Stomach (tissue), 9 donors: ENCODE measurements around the gene PLPP3. TPM values are rescaled to one million over a fixed set of nuclear protein-coding genes. Genes with fewer than 3 reads are reported as not detected.

ENCODE experiments used
- DNase-seq, 2 donors: peaks; one replicate each; pipeline versions ENCODE4 v3.0.0 to v3.0.0-alpha.2; 2013 to 2019
- H3K27ac ChIP-seq, 5 donors: fragments of 200-600 bp in 4 of 5; sonication (generic) in 4 of 5; one replicate each; pipeline ENCODE4 v1.5.1; 2013 to 2019; ENCODE audit warnings: mild to moderate bottlenecking in 1 of 5, moderate library complexity in 1 of 5
- H3K27me3 ChIP-seq, 3 donors: fragments of 200-600 bp; sonication (generic); one replicate each; pipeline ENCODE4 v1.5.1; 2017 to 2019; ENCODE audit warnings: mixed run types in 1 of 3
- H3K36me3 ChIP-seq, 4 donors: fragments of 200-600 bp; sonication (generic); 1 replicate in 3 of 4; 2 replicates in 1 of 4; pipeline ENCODE4 v1.5.1; 2016 to 2019
- H3K4me1 ChIP-seq, 4 donors: fragments of 200-600 bp; sonication (generic); one replicate each; pipeline ENCODE4 v1.5.1; 2016 to 2019
- H3K4me3 ChIP-seq, 4 donors: fragments of 200-600 bp; sonication (generic) in 3 of 4; one replicate each; pipeline ENCODE4 v1.5.1; 2016 to 2019; ENCODE audit warnings: mild to moderate bottlenecking in 1 of 4
- H3K9me3 ChIP-seq, 4 donors: fragments of 200-600 bp; sonication (generic); one replicate each; pipeline ENCODE4 v1.5.1; 2016 to 2019
- CTCF ChIP-seq, 7 experiments: fragments of 450-650 bp in 4 of 7; fragments of 200-600 bp in 3 of 7; sonication (generic) in 3 of 7; IDR thresholded peaks; one replicate each; pipeline ENCODE4 v1.5.1; 2016 to 2019; ENCODE audit warnings: antibody characterized with exemption in 7 of 7, control low read depth in 2 of 7, mild to moderate bottlenecking in 1 of 7
- EP300 ChIP-seq: sonication (generic); formaldehyde crosslinking; IDR thresholded peaks from one replicate; pipeline ENCODE4 v1.6.1; 2017; ENCODE audit warnings: antibody characterized with exemption
- POLR2A ChIP-seq, 4 donors: fragments of 450-650 bp; IDR thresholded peaks; one replicate each; pipeline ENCODE4 v1.6.1; 2016; ENCODE audit warnings: antibody characterized with exemption in 4 of 4, control low read depth in 2 of 4, mild to moderate bottlenecking in 1 of 4, moderate library complexity in 1 of 4
- POLR2AphosphoS5 ChIP-seq, 3 donors: sonication (generic); formaldehyde crosslinking; IDR thresholded peaks; one replicate each; pipeline ENCODE4 v1.6.1; 2016; ENCODE audit warnings: antibody characterized with exemption in 3 of 3
- WGBS, 5 donors: extraction: QIAGEN DNeasy Blood & Tissue Kit in 3 of 5; methylation state at CpG; one replicate each; pipeline versions ENCODE4 v1.1.5 to v1.1.7; 2013 to 2018; 5-methylcytosine and 5-hydroxymethylcytosine counted together
- intact Hi-C: fragments of 100-400 bp; cut with DNase I; formaldehyde crosslinking; loops from one replicate; pipeline ENCODE4 v1.15.1; 2023; ENCODE audit warnings: low total_unique reads
- polyA plus RNA-seq, 3 donors: library from polyadenylated mRNA; stranded (reverse); fragments of 200-250 nt; gene quantifications; one replicate each; pipeline ENCODE4 v1.2.3, GENCODE V29; 2013
- total RNA-seq, 5 donors: library from RNA; depleted of rRNA; stranded (reverse); fragments of >200 nt; gene quantifications; one replicate each; pipeline versions ENCODE4 v1.1.0 to v1.2.3, GENCODE V29; 2014 to 2016
- donor health status: healthy with polysubstance abuse.
- donor health status: Bipolar disorder and iron deficiency.
- donor health status: healthy.

The PLPP3 gene
- total and polyA plus RNA-seq, 8 donors: 11.1 to 145 (median 46.1) TPM

GRCh38 chr1:56511364-56511763 is 68.0 kb downstream of the PLPP3 start:
- peaks cover 29 to 79% (median 62%) of the 10 kb centered on the region in 4 donors for H3K36me3 ChIP-seq
- 77 to 85% (median 81%) methylated on average over 6 of the region's 6 CpGs for WGBS, 5 donors

DNA sequence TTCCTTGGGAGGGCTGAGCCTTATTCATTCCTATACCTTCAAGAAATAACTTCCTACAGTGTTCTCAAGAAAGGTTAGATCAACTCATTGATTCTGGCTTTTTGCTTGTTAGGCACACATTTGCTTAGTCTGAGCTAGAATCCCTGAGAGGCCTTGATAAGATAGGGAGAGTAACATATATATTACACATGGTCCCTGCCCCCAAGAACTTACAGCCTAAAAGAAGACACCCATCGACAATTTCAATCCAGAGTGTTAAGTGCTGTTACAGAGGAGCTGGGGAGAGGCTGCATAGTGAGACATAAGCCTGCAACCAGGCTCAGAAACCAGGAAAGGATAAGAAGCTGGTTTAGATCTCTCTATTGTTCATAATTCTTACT is 68.7 kb downstream of the PLPP3 start:
- DNase-seq: no peak
- Histone ChIP-seq H3K4me3 (no peak overlapping the region), H3K9me3 (no peaks in the 10 kb centered on the region), H3K36me3 (peaks cover 35 to 79% (median 68%) of the 10 kb centered on the region in 4 donors), H3K27me3 (no peaks in the 10 kb centered on the region), H3K4me1 (peaks cover 44 to 81% (median 60%) of the 10 kb centered on the region in 4 donors), H3K27ac (peak overlapping the region in 3 of 5 donors; percentile 3 to 62 (median 23))
- intact Hi-C loops: no loop called here
- 20 to 58% (median 26%) methylated on average over 1 of the region's 1 CpG for WGBS, 5 donors
- no peak for TF ChIP-seq CTCF (IDR thresholded peaks at IDR 0.05)
- no peak for TF ChIP-seq POLR2AphosphoS5 (IDR thresholded peaks at IDR 0.05)
- no peak for TF ChIP-seq POLR2A (IDR thresholded peaks at IDR 0.05)
- no peak for TF ChIP-seq EP300

More at GRCh38 chr1:56511364-56511763, 68.0 kb downstream of the PLPP3 start:
- DNase-seq: no peak
- intact Hi-C loops: no loop called here
- Histone ChIP-seq H3K27ac (peak overlapping the region in 3 of 5 donors; percentile 23 to 62 (median 27)), H3K9me3 (no peaks in the 10 kb centered on the region), H3K4me1 (peaks cover 48 to 81% (median 61%) of the 10 kb centered on the region in 4 donors), H3K4me3 (no peak overlapping the region), H3K27me3 (no peaks in the 10 kb centered on the region)
- TF ChIP-seq CTCF (IDR thresholded peaks at IDR 0.05) (no peak), POLR2AphosphoS5 (IDR thresholded peaks at IDR 0.05) (no peak), EP300 (no peak), POLR2A (IDR thresholded peaks at IDR 0.05) (no peak)

DNA sequence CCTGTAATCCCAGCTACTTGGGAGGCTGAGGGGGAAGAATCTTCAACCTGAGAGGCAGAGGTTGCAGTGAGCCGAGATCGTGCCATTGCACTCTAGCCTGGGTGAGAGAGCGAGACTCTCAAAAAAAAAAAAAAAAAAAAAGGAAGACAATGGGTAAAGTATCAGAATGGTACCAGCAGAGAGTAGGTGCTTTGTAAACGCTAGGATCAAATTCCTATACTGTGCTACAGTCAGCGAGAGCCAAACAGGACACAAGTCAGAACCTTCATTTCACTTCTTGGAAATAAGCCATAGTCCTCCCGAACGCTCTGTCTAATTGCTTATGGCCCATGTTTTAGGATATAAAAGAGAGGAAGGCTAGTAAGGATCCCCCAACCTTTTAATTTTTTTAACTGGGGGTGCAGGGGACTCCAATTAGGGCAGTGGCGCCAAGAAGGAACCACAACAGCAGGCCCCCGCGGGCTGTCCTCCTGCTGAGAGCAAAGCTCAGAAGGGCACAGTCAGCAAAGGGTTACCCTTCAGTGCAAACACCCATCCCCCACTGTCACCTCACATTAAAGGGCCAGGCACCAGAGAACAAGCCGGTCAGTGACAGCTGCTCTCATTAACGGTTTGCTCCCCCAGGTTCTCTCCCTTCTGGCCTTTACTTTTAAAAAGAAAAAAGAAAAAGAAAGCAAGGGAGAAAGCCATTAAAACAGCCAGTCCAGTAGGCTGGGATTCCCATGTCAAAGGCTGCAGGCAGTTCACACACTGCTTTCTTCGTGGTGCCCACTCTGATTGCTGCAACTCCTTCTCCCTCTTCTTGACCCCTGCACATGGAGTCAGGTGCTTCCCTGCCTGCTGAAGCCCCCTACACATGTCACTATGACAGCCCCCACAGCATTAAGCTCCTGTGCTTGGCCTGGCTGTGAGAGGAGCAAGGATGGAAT is 69.4 kb downstream of the PLPP3 start:
- DNase-seq: no peak
- H3K27me3 ChIP-seq: no peaks in the 10 kb centered on the region
- peaks cover 44 to 75% (median 56%) of the 10 kb centered on the region in 4 donors for H3K4me1 ChIP-seq
- H3K27ac ChIP-seq: peak overlapping the region in 4 of 5 donors; percentile 3 to 62 (median 43)
- WGBS, 5 donors: 64 to 70% (median 68%) methylated on average over 13 of the region's 13 CpGs
- intact Hi-C loops: loop anchor here (10.0 kb wide), 1 partner anchor 55 kb away; no protein-coding TSS in a partner anchor
- TF ChIP-seq CTCF (IDR thresholded peaks at IDR 0.05): no peak
- TF ChIP-seq POLR2AphosphoS5 (IDR thresholded peaks at IDR 0.05): no peak
- TF ChIP-seq POLR2A (IDR thresholded peaks at IDR 0.05): no peak
- TF ChIP-seq EP300: no peak
- H3K36me3 ChIP-seq: peaks cover 35 to 79% (median 69%) of the 10 kb centered on the region in 4 donors
- no peaks in the 10 kb centered on the region for H3K9me3 ChIP-seq
- no peak overlapping the region for H3K4me3 ChIP-seq

DNA sequence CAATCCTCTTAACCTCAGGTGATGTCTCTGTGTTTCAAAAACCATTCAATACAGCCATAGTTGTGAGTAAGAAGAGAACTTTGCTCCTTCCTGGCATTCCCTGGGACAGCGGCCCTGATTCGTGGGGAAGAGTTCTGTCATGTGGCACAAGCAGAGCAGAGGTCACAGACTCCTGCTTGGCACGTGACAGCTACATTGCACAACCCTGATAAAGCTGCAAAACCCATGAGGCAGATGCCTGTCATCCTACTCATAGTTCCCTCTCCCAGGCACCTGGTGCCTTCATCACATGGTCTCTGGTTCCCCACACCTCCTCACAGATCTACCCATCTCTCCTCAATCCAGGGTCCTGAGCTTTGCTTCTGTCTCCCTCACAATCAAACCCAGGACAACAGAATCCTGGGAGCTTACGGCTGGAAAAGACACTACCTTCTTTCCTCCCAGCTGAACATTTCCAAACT is 70.8 kb downstream of the PLPP3 start:
- peaks cover 35 to 91% (median 79%) of the 10 kb centered on the region in 4 donors for H3K36me3 ChIP-seq
- peak overlapping the region; percentile 27 to 62 (median 36) for H3K27ac ChIP-seq
- H3K9me3 ChIP-seq: no peaks in the 10 kb centered on the region
- TF ChIP-seq POLR2AphosphoS5 (IDR thresholded peaks at IDR 0.05) (peak in 2 of 3 donors; percentile 30 to 81), POLR2A (IDR thresholded peaks at IDR 0.05) (no peak)
- WGBS, 5 donors: 30 to 51% (median 33%) methylated on average over 4 of the region's 4 CpGs
- H3K4me1 ChIP-seq: peaks cover 43 to 66% (median 51%) of the 10 kb centered on the region in 4 donors
- DNase-seq: peak; percentile 78
- H3K4me3 ChIP-seq: no peak overlapping the region
- H3K27me3 ChIP-seq: no peaks in the 10 kb centered on the region
- intact Hi-C loops: loop anchor here (10.0 kb wide), 1 partner anchor 56 kb away; no protein-coding TSS in a partner anchor
